Mesenchymal stem cell (in vitro differentiated cells and primary cell): ENCODE results near the gene ZNF292.
A peak's percentile ranks its signal among the peaks of the same experiment; 100 is the strongest.

Experiments
- DNase-seq: peaks from one replicate; pipeline ENCODE4 v3.0.0-alpha.2; 2013
- H2AFZ ChIP-seq: one replicate; pipeline ENCODE4 v1.6.1; 2013; ENCODE audit warnings: low read depth, mild to moderate bottlenecking, control low read depth, inconsistent platforms, low read length, moderate library complexity
- H2AK5ac ChIP-seq: 2 replicates; pipeline ENCODE4 v1.6.1; 2013; ENCODE audit warnings: low read length, moderate library complexity, mild to moderate bottlenecking, inconsistent platforms; ENCODE audit not compliant: severe bottlenecking
- H2BK120ac ChIP-seq: one replicate; pipeline ENCODE4 v1.6.1; 2013; ENCODE audit warnings: low read depth, mild to moderate bottlenecking, inconsistent platforms, low read length, moderate library complexity
- H2BK12ac ChIP-seq, 2 experiments: one replicate each; pipeline ENCODE4 v1.6.1; 2013; ENCODE audit warnings: inconsistent platforms in 2 of 2, low read length in 2 of 2, mild to moderate bottlenecking in 2 of 2, moderate library complexity in 2 of 2, control low read depth in 1 of 2
- H2BK15ac ChIP-seq: one replicate; pipeline ENCODE4 v1.6.1; 2013; ENCODE audit warnings: mild to moderate bottlenecking, low read depth, inconsistent platforms; ENCODE audit not compliant: poor library complexity, severe bottlenecking
- H2BK5ac ChIP-seq: 2 replicates; pipeline ENCODE4 v1.6.1; 2013; ENCODE audit warnings: low read depth, mild to moderate bottlenecking, low read length, control low read depth, inconsistent platforms; ENCODE audit not compliant: poor library complexity, severe bottlenecking
- H3K14ac ChIP-seq, 2 experiments: one replicate each; pipeline ENCODE4 v1.6.1; 2013; ENCODE audit warnings: inconsistent platforms in 2 of 2, low read length in 2 of 2, control low read depth in 1 of 2, mild to moderate bottlenecking in 1 of 2, moderate library complexity in 1 of 2
- H3K18ac ChIP-seq, 2 experiments: one replicate each; pipeline ENCODE4 v1.6.1; 2013; ENCODE audit warnings: inconsistent platforms in 2 of 2, low read length in 2 of 2, control low read depth in 1 of 2, low read depth in 1 of 2, mild to moderate bottlenecking in 1 of 2
- H3K23ac ChIP-seq, 2 experiments: one replicate each; pipeline ENCODE4 v1.6.1; 2013; ENCODE audit warnings: inconsistent platforms in 2 of 2, low read length in 2 of 2, mild to moderate bottlenecking in 2 of 2, moderate library complexity in 2 of 2, control low read depth in 1 of 2
- H3K27ac ChIP-seq: 2 replicates; pipeline ENCODE4 v1.5.1; 2013; ENCODE audit warnings: mild to moderate bottlenecking, moderate library complexity, low read length, control low read depth, inconsistent platforms; ENCODE audit not compliant: poor library complexity, severe bottlenecking
- H3K27me3 ChIP-seq, 2 experiments: 2 replicates each; pipeline versions ENCODE4 v1.6.1 to v1.7.0; 2013; ENCODE audit warnings: low read length in 2 of 2, mild to moderate bottlenecking in 2 of 2, moderate library complexity in 2 of 2, control low read depth in 1 of 2, inconsistent platforms in 1 of 2; ENCODE audit not compliant: control insufficient read depth in 1 of 2, insufficient read depth in 1 of 2
- H3K36me3 ChIP-seq, 2 experiments: 2 replicates each; pipeline versions ENCODE4 v1.6.1 to v1.7.0; 2013; ENCODE audit warnings: low read length in 2 of 2, control low read depth in 1 of 2, inconsistent platforms in 1 of 2, low read depth in 1 of 2, mild to moderate bottlenecking in 1 of 2; ENCODE audit not compliant: insufficient read depth in 2 of 2, control insufficient read depth in 1 of 2
- H3K4ac ChIP-seq, 2 experiments: one replicate each; pipeline ENCODE4 v1.6.1; 2013; ENCODE audit warnings: inconsistent platforms in 2 of 2, low read length in 2 of 2, mild to moderate bottlenecking in 2 of 2, moderate library complexity in 2 of 2, control low read depth in 1 of 2, low read depth in 1 of 2
- H3K4me1 ChIP-seq: 2 replicates; pipeline ENCODE4 v1.6.1; 2013; ENCODE audit warnings: low read depth, low read length, control low read depth; ENCODE audit not compliant: control insufficient read depth, insufficient read depth
- H3K4me2 ChIP-seq: 2 replicates; pipeline ENCODE4 v1.6.1; 2013; ENCODE audit warnings: low read length, mild to moderate bottlenecking, inconsistent platforms; ENCODE audit not compliant: poor library complexity, severe bottlenecking
- H3K4me3 ChIP-seq, 2 experiments: 2 replicates each; pipeline versions ENCODE4 v1.5.1 to v1.7.0; 2013; ENCODE audit warnings: low read length in 2 of 2, mild to moderate bottlenecking in 2 of 2, control low read depth in 1 of 2, low read depth in 1 of 2; ENCODE audit not compliant: insufficient read depth in 1 of 2
- H3K79me1 ChIP-seq: replicated peaks from 2 replicates; pipeline ENCODE4 v1.6.1; 2013; ENCODE audit warnings: mild to moderate bottlenecking, control low read depth, low read length, inconsistent platforms; ENCODE audit not compliant: poor library complexity, severe bottlenecking
- H3K9ac ChIP-seq: 2 replicates; pipeline ENCODE4 v1.7.0; 2013; ENCODE audit warnings: mild to moderate bottlenecking, low read length, moderate library complexity
- H3K9me3 ChIP-seq: 2 replicates; pipeline ENCODE4 v1.7.0; 2013; ENCODE audit warnings: mild to moderate bottlenecking, low read length; ENCODE audit not compliant: control insufficient read depth
- H4K8ac ChIP-seq: one replicate; pipeline ENCODE4 v1.6.1; 2013; ENCODE audit warnings: inconsistent platforms, mild to moderate bottlenecking, low read length, moderate library complexity
- H4K91ac ChIP-seq: one replicate; pipeline ENCODE4 v1.6.1; 2013; ENCODE audit warnings: mild to moderate bottlenecking, low read length, inconsistent platforms
- WGBS: methylation state at CpG from one replicate; pipeline ENCODE4 v1.1.7; 2013; ENCODE audit warnings: mixed read lengths; 5-methylcytosine and 5-hydroxymethylcytosine counted together

Gene ZNF292

DNA sequence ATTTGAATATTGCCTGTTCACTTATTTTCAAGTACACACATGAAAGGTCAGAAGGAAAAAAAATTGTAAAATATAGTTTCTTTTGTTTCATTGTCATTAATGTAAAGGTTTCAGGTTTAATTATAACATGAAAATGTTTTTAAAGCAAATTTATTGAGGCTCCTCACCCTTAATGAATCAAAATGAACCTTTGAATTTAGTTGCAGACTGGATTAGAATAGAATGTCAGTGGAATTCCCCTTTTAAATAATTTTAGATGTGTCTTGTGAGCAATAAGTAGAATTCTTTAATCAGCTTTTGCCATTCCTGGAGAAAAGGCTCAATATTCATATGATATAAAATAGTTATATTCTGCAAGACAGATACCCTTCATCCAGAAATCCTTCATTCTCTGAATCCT, 96.4 kb downstream of the ZNF292 start:
- Histone ChIP-seq H3K27me3 (no peaks in the 10 kb centered on the region), H3K27ac (no peak overlapping the region), H2BK5ac (no peak overlapping the region), H3K23ac (no peak overlapping the region), H2AK5ac (no peak overlapping the region), H3K4ac (no peak overlapping the region), H3K14ac (no peak overlapping the region), H3K4me1 (peaks cover 4% of the 10 kb centered on the region), H2AFZ (no peak overlapping the region), H2BK15ac (no peak overlapping the region), H3K4me3 (no peak overlapping the region), H3K36me3 (peaks cover 14 to 70% of the 10 kb centered on the region in 2 experiments), H3K9me3 (no peaks in the 10 kb centered on the region), H2BK12ac (no peak overlapping the region), H3K4me2 (no peak overlapping the region), H3K18ac (no peak overlapping the region), H3K9ac (no peak overlapping the region), H2BK120ac (no peak overlapping the region), H3K79me1 (peaks cover 24% of the 10 kb centered on the region), H4K91ac (no peak overlapping the region), H4K8ac (no peak overlapping the region)
- no peak for DNase-seq

- H2BK15ac ChIP-seq: no peak overlapping the region
- 98% methylated on average over 2 of the region's 3 CpGs for WGBS
- H2BK12ac ChIP-seq: no peak overlapping the region
- no peak overlapping the region for H4K8ac ChIP-seq
- no peak overlapping the region for H3K23ac ChIP-seq
- H3K9ac ChIP-seq: no peak overlapping the region
- peaks cover 24% of the 10 kb centered on the region for H3K79me1 ChIP-seq
- H3K36me3 ChIP-seq: peaks cover 8 to 76% of the 10 kb centered on the region in 2 experiments
- no peak overlapping the region for H4K91ac ChIP-seq
- no peak overlapping the region for H2BK5ac ChIP-seq
- no peak overlapping the region for H3K14ac ChIP-seq
- H3K18ac ChIP-seq: no peak overlapping the region
- H3K4me1 ChIP-seq: no peaks in the 10 kb centered on the region
- no peak overlapping the region for H3K4ac ChIP-seq
- H3K27me3 ChIP-seq: no peaks in the 10 kb centered on the region
- DNase-seq: no peak
- no peaks in the 10 kb centered on the region for H3K9me3 ChIP-seq
- no peak overlapping the region for H3K4me3 ChIP-seq
- no peak overlapping the region for H2BK120ac ChIP-seq
- no peak overlapping the region for H3K27ac ChIP-seq
- H2AK5ac ChIP-seq: no peak overlapping the region
- H3K4me2 ChIP-seq: no peak overlapping the region
- H2AFZ ChIP-seq: no peak overlapping the region
Measured at GRCh38 chr6:87257046-87257445, 101.7 kb downstream of the ZNF292 start.

- Histone ChIP-seq H3K36me3 (peaks cover 8 to 72% of the 10 kb centered on the region in 2 experiments), H3K79me1 (peaks cover 24% of the 10 kb centered on the region), H4K8ac (no peak overlapping the region), H4K91ac (no peak overlapping the region), H2BK120ac (no peak overlapping the region), H2AFZ (no peak overlapping the region), H2BK15ac (no peak overlapping the region), H3K9ac (no peak overlapping the region), H3K4me2 (no peak overlapping the region), H3K4me3 (no peak overlapping the region), H3K14ac (no peak overlapping the region), H3K4me1 (no peaks in the 10 kb centered on the region), H3K23ac (no peak overlapping the region), H2BK5ac (no peak overlapping the region), H3K9me3 (no peaks in the 10 kb centered on the region), H2AK5ac (no peak overlapping the region), H3K27ac (no peak overlapping the region), H3K18ac (no peak overlapping the region), H3K27me3 (no peaks in the 10 kb centered on the region), H2BK12ac (no peak overlapping the region), H3K4ac (no peak overlapping the region)
- 95% methylated on average over 4 of the region's 4 CpGs for WGBS
- DNase-seq: no peak
Measured at GRCh38 chr6:87257565-87257964, 102.2 kb downstream of the ZNF292 start.

DNA sequence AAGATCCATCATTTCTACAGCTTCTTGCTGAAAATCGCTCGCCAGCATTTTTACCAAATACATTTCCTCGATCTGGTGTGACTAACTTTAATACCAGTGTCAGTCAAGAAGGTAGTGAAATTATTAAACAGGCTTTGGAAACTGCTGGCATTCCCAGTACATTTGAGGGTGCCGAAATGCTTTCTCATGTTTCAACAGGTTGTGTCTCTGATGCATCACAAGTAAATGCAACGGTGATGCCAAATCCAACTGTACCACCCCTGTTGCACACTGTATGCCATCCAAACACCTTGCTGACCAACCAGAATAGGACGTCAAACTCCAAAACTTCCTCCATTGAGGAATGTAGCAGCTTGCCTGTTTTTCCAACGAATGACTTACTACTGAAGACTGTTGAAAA, 102.6 kb downstream of the ZNF292 start:
- H3K23ac ChIP-seq: peak overlapping the region in 1 of 2 experiments; percentile 52
- no peak overlapping the region for H2AFZ ChIP-seq

More for the DNA sequence above, 102.6 kb downstream of the ZNF292 start:
- H3K4me3 ChIP-seq: no peak overlapping the region
- H3K27ac ChIP-seq: no peak overlapping the region
- H3K4me2 ChIP-seq: no peak overlapping the region
- no peak overlapping the region for H2BK12ac ChIP-seq
- no peak overlapping the region for H3K9ac ChIP-seq
- H3K36me3 ChIP-seq: peaks cover 8 to 72% of the 10 kb centered on the region in 2 experiments
- no peak overlapping the region for H2BK120ac ChIP-seq
- no peaks in the 10 kb centered on the region for H3K4me1 ChIP-seq
- no peak overlapping the region for H4K91ac ChIP-seq
- H2AK5ac ChIP-seq: no peak overlapping the region
- no peak overlapping the region for H3K14ac ChIP-seq
- H3K79me1 ChIP-seq: peaks cover 24% of the 10 kb centered on the region
- H2BK5ac ChIP-seq: no peak overlapping the region
- DNase-seq: no peak
- H3K4ac ChIP-seq: no peak overlapping the region
- no peak overlapping the region for H4K8ac ChIP-seq
- H2BK15ac ChIP-seq: no peak overlapping the region
- H3K18ac ChIP-seq: no peak overlapping the region
- H3K9me3 ChIP-seq: no peaks in the 10 kb centered on the region
- H3K27me3 ChIP-seq: no peaks in the 10 kb centered on the region
- 96% methylated on average over 6 of the region's 7 CpGs for WGBS
